Muscle layer of colon (tissue), 2 donors: ENCODE measurements around the gene CCDC107.

Experiments
- H3K27ac ChIP-seq: one replicate; pipeline ENCODE4 v1.7.0; 2013; ENCODE audit warnings: low read depth, mild to moderate bottlenecking, low read length, moderate library complexity
- H3K27me3 ChIP-seq, 2 donors: one replicate each; pipeline ENCODE4 v1.7.0; 2013; ENCODE audit warnings: low read length in 2 of 2, mild to moderate bottlenecking in 2 of 2; ENCODE audit not compliant: insufficient read depth in 2 of 2, control insufficient read depth in 1 of 2
- H3K36me3 ChIP-seq: one replicate; pipeline ENCODE4 v1.7.0; 2013; ENCODE audit warnings: mild to moderate bottlenecking, low read length; ENCODE audit not compliant: insufficient read depth
- H3K4me1 ChIP-seq: one replicate; pipeline ENCODE4 v1.7.0; 2013; ENCODE audit warnings: mild to moderate bottlenecking, low read length; ENCODE audit not compliant: insufficient read depth
- H3K4me3 ChIP-seq, 2 donors: one replicate each; pipeline ENCODE4 v1.7.0; 2013; ENCODE audit warnings: low read length in 2 of 2, low read depth in 1 of 2, mild to moderate bottlenecking in 1 of 2, moderate library complexity in 1 of 2
- H3K9ac ChIP-seq: one replicate; pipeline ENCODE4 v1.7.0; 2013; ENCODE audit warnings: low read length
- H3K9me3 ChIP-seq: one replicate; pipeline ENCODE4 v1.7.0; 2013; ENCODE audit warnings: mild to moderate bottlenecking, low read length
- donor health status: abdominal sarcoma.
- donor health status: Adenocarcinoma of cecum.

CCDC107 gene

GRCh38 chr9:35665471-35665818 lies 7.4 kb downstream of the CCDC107 start:
- H3K9ac ChIP-seq, result no peak overlapping the region
- peaks cover 10% of the 10 kb centered on the region for H3K36me3 ChIP-seq
- no peaks in the 10 kb centered on the region for H3K27me3 ChIP-seq
- peak overlapping the region; percentile 76 for H3K27ac ChIP-seq
- H3K4me1 ChIP-seq, result peaks cover 25% of the 10 kb centered on the region
- H3K9me3 ChIP-seq, result no peaks in the 10 kb centered on the region
- peak overlapping the region; percentile 25 to 59 for H3K4me3 ChIP-seq

- Histone ChIP-seq H3K4me1 (peaks cover 19% of the 10 kb centered on the region), H3K9ac (no peak overlapping the region), H3K4me3 (no peak overlapping the region), H3K27ac (no peak overlapping the region), H3K36me3 (peaks cover 4% of the 10 kb centered on the region), H3K27me3 (no peaks in the 10 kb centered on the region), H3K9me3 (no peaks in the 10 kb centered on the region)
These were observed 8.0 kb downstream of the CCDC107 start for GRCh38 chr9:35666045-35666444.

- no peak overlapping the region for H3K4me3 ChIP-seq
- no peak overlapping the region for H3K27ac ChIP-seq
- peaks cover 19% of the 10 kb centered on the region for H3K4me1 ChIP-seq
- H3K9ac ChIP-seq, result no peak overlapping the region
- H3K27me3 ChIP-seq, result no peaks in the 10 kb centered on the region
- no peaks in the 10 kb centered on the region for H3K36me3 ChIP-seq
- no peaks in the 10 kb centered on the region for H3K9me3 ChIP-seq
These were observed 8.5 kb downstream of the CCDC107 start for GRCh38 chr9:35666549-35666948.

GRCh38 chr9:35667939-35668338 lies 9.8 kb downstream of the CCDC107 start:
- no peak overlapping the region for H3K4me3 ChIP-seq
- no peaks in the 10 kb centered on the region for H3K9me3 ChIP-seq
- H3K4me1 ChIP-seq, result peaks cover 9% of the 10 kb centered on the region
- no peaks in the 10 kb centered on the region for H3K36me3 ChIP-seq
- H3K27ac ChIP-seq, result no peak overlapping the region
- no peak overlapping the region for H3K9ac ChIP-seq
- no peaks in the 10 kb centered on the region for H3K27me3 ChIP-seq

GRCh38 chr9:35669331-35670145 lies 11.4 kb downstream of the CCDC107 start:
- Histone ChIP-seq H3K4me1 (peaks cover 20% of the 10 kb centered on the region), H3K4me3 (no peak overlapping the region), H3K9me3 (no peaks in the 10 kb centered on the region), H3K36me3 (no peaks in the 10 kb centered on the region), H3K9ac (no peak overlapping the region), H3K27ac (no peak overlapping the region), H3K27me3 (no peaks in the 10 kb centered on the region)

- peaks cover 24% of the 10 kb centered on the region for H3K4me1 ChIP-seq
- no peak within 1 kb of the TSS for H3K4me3 ChIP-seq
- no peaks in the 10 kb centered on the region for H3K36me3 ChIP-seq
- H3K9me3 ChIP-seq, result no peaks in the 10 kb centered on the region
- H3K27ac ChIP-seq, result peak within 1 kb of the TSS; percentile 14
- no peaks in the 10 kb centered on the region for H3K27me3 ChIP-seq
- H3K9ac ChIP-seq, result no peak within 1 kb of the TSS
These were observed 15.3 kb downstream of the CCDC107 start, which contains the start of gene CA9 for GRCh38 chr9:35673132-35674024. Gene CA9, plus strand, starts transcription at chr9:35673928. Its CDS starts 32 bp downstream, at chr9:35673960.

GRCh38 chr9:35674025-35674361 lies 15.9 kb downstream of the CCDC107 start:
- Histone ChIP-seq H3K36me3 (no peaks in the 10 kb centered on the region), H3K27me3 (no peaks in the 10 kb centered on the region), H3K4me3 (no peak overlapping the region), H3K9me3 (no peaks in the 10 kb centered on the region), H3K27ac (no peak overlapping the region), H3K9ac (no peak overlapping the region), H3K4me1 (peaks cover 24% of the 10 kb centered on the region)

- peaks cover 26% of the 10 kb centered on the region for H3K4me1 ChIP-seq
- no peaks in the 10 kb centered on the region for H3K27me3 ChIP-seq
- no peaks in the 10 kb centered on the region for H3K36me3 ChIP-seq
- H3K9me3 ChIP-seq, result no peaks in the 10 kb centered on the region
- H3K9ac ChIP-seq, result no peak overlapping the region
- peak overlapping the region in 1 of 2 donors; percentile 53 for H3K4me3 ChIP-seq
- H3K27ac ChIP-seq, result no peak overlapping the region
These were observed 17.1 kb downstream of the CCDC107 start for GRCh38 chr9:35675204-35675603.

- Histone ChIP-seq H3K36me3 (no peaks in the 10 kb centered on the region), H3K27ac (no peak overlapping the region), H3K9ac (no peak overlapping the region), H3K4me3 (peak overlapping the region; percentile 28 to 53), H3K27me3 (no peaks in the 10 kb centered on the region), H3K9me3 (no peaks in the 10 kb centered on the region), H3K4me1 (peaks cover 33% of the 10 kb centered on the region)
These were observed 17.8 kb downstream of the CCDC107 start for GRCh38 chr9:35675732-35676392.

GRCh38 chr9:35679091-35679490 lies 21.0 kb downstream of the CCDC107 start:
- Histone ChIP-seq H3K4me3 (no peak overlapping the region), H3K36me3 (peaks cover 26% of the 10 kb centered on the region), H3K9ac (no peak overlapping the region), H3K27ac (no peak overlapping the region), H3K9me3 (no peaks in the 10 kb centered on the region), H3K4me1 (peaks cover 43% of the 10 kb centered on the region), H3K27me3 (no peaks in the 10 kb centered on the region)

GRCh38 chr9:35679766-35680330 lies 21.8 kb downstream of the CCDC107 start:
- peaks cover 47% of the 10 kb centered on the region for H3K4me1 ChIP-seq
- no peak overlapping the region for H3K27ac ChIP-seq
- H3K36me3 ChIP-seq, result peaks cover 34% of the 10 kb centered on the region
- H3K9me3 ChIP-seq, result no peaks in the 10 kb centered on the region
- no peaks in the 10 kb centered on the region for H3K27me3 ChIP-seq
- no peak overlapping the region for H3K4me3 ChIP-seq
- no peak overlapping the region for H3K9ac ChIP-seq
